Ovary (tissue), 9 donors: Measurements from ENCODE around the gene FNBP1L. TPM values are rescaled to one million over a fixed set of nuclear protein-coding genes. Genes with fewer than 3 reads are reported as not detected.

Source experiments
- DNase-seq, 5 donors: peaks; one replicate each; pipeline ENCODE4 v3.0.0-alpha.2; 2019 to 2020
- H3K27ac ChIP-seq, 2 donors: fragments of 200-600 bp; one replicate each; pipeline versions ENCODE4 v1.5.1 to v1.8.0; 2019 to 2022
- H3K27me3 ChIP-seq: fragments of 200-600 bp; one replicate; pipeline ENCODE4 v1.8.0; 2022
- H3K36me3 ChIP-seq: fragments of 200-600 bp; sonication (generic); one replicate; pipeline ENCODE4 v1.5.1; 2019
- H3K4me1 ChIP-seq: one replicate; pipeline ENCODE4 v1.8.1; 2013; ENCODE audit warnings: mild to moderate bottlenecking, moderate library complexity; ENCODE audit not compliant: insufficient read depth
- H3K4me3 ChIP-seq: fragments of 200-600 bp; sonication (generic); one replicate; pipeline ENCODE4 v1.5.1; 2017
- H3K9me3 ChIP-seq, 2 donors: fragments of 200-600 bp in 1 of 2; sonication (generic) in 1 of 2; one replicate each; pipeline versions ENCODE4 v1.5.1 to v1.8.1; 2013 to 2019; ENCODE audit warnings: mild to moderate bottlenecking in 1 of 2, moderate library complexity in 1 of 2
- EP300 ChIP-seq: sonication (generic); formaldehyde crosslinking; IDR thresholded peaks from one replicate; pipeline ENCODE4 v1.6.1; 2017; ENCODE audit warnings: antibody characterized with exemption
- POLR2A ChIP-seq: fragments of 450-650 bp; IDR thresholded peaks from one replicate; pipeline ENCODE4 v1.6.1; 2017; ENCODE audit warnings: antibody characterized with exemption, mild to moderate bottlenecking, moderate library complexity
- WGBS, 3 donors: extraction: QIAGEN DNeasy Blood & Tissue Kit in 1 of 3; methylation state at CpG; one replicate each; pipeline versions ENCODE4 v1.1.5 to v1.1.7; 2013 to 2017; 5-methylcytosine and 5-hydroxymethylcytosine counted together
- intact Hi-C, 4 donors: fragments of 100-400 bp; cut with DNase I; formaldehyde crosslinking; loops; one replicate each; pipeline versions ENCODE4 v1.11.0 to v1.15.1; 2022 to 2023
- polyA plus RNA-seq, 2 donors: library from polyadenylated mRNA; stranded (reverse); fragments of 200-250 nt in 1 of 2; fragments of 350-450 nt in 1 of 2; fragmentation: Illumina TruSeq in 1 of 2; extraction: RNeasy Lipid Tissue Mini Kit (QIAGEN cat#74804) in 1 of 2; gene quantifications; one replicate each; pipeline ENCODE4 v1.2.3, GENCODE V29; 2013 to 2014
- total RNA-seq, 7 donors: library from RNA; depleted of rRNA in 2 of 7; stranded (reverse); fragments of >200 nt in 2 of 7; fragmentation: NEBNext Ultra II Directional in 3 of 7; extraction: Animal tissue kit (Norgen Biotek cat#: 25700) in 3 of 7; gene quantifications; one replicate each; pipeline versions ENCODE4 v1.1.0 to v1.2.4, GENCODE V29; 2016 to 2023
- TF ChIP-seq, protein P1 (sequence below), 3 donors: fragments of 450-650 bp in 2 of 3; fragments of 200-600 bp in 1 of 3; IDR thresholded peaks; one replicate each; pipeline versions ENCODE4 v1.5.1 to v1.8.0; 2016 to 2022; ENCODE audit warnings: antibody characterized with exemption in 3 of 3, mild to moderate bottlenecking in 1 of 3
- donor health status: DM: no; HTN: no; CAD: no; lungs with moderate emphysema.
- donor health status: DM: no; HTN: no; CAD: no.
- donor health status: Bipolar disorder and iron deficiency.
- donor health status: DM: yes; HTN: yes; CAD: no.
- donor health status: DM: no; HTN: no; CAD: no.
- donor health status: DM: yes; HTN: yes; CAD: no.

The FNBP1L gene
- total and polyA plus RNA-seq, 9 donors: 11.9 to 27.6 (median 18.4) TPM

GRCh38 chr1:93483200-93483599 lies 35.3 kb downstream of the FNBP1L start:
- H3K4me1 ChIP-seq: no peaks in the 10 kb centered on the region
- no peaks in the 10 kb centered on the region for H3K9me3 ChIP-seq
- H3K4me3 ChIP-seq: no peak overlapping the region
- no peaks in the 10 kb centered on the region for H3K36me3 ChIP-seq
- no peak for TF ChIP-seq POLR2A
- no peak for TF ChIP-seq EP300
- no peak overlapping the region for H3K27ac ChIP-seq
- DNase-seq: no peak
- intact Hi-C loops: no loop called here
- H3K27me3 ChIP-seq: no peaks in the 10 kb centered on the region
- WGBS, 3 donors: 80 to 89% (median 84%) methylated on average over 3 of the region's 3 CpGs

- H3K9me3 ChIP-seq: no peaks in the 10 kb centered on the region
- no peak overlapping the region for H3K27ac ChIP-seq
- no peaks in the 10 kb centered on the region for H3K4me1 ChIP-seq
- intact Hi-C loops: no loop called here
- H3K4me3 ChIP-seq: no peak overlapping the region
- no peaks in the 10 kb centered on the region for H3K36me3 ChIP-seq
- no peak for TF ChIP-seq POLR2A
- TF ChIP-seq EP300: no peak
- TF ChIP-seq, protein P1, sequence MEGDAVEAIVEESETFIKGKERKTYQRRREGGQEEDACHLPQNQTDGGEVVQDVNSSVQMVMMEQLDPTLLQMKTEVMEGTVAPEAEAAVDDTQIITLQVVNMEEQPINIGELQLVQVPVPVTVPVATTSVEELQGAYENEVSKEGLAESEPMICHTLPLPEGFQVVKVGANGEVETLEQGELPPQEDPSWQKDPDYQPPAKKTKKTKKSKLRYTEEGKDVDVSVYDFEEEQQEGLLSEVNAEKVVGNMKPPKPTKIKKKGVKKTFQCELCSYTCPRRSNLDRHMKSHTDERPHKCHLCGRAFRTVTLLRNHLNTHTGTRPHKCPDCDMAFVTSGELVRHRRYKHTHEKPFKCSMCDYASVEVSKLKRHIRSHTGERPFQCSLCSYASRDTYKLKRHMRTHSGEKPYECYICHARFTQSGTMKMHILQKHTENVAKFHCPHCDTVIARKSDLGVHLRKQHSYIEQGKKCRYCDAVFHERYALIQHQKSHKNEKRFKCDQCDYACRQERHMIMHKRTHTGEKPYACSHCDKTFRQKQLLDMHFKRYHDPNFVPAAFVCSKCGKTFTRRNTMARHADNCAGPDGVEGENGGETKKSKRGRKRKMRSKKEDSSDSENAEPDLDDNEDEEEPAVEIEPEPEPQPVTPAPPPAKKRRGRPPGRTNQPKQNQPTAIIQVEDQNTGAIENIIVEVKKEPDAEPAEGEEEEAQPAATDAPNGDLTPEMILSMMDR (IDR thresholded peaks at IDR 0.05): no peak
- DNase-seq: no peak
- H3K27me3 ChIP-seq: no peaks in the 10 kb centered on the region
These were observed 35.7 kb downstream of the FNBP1L start for GRCh38 chr1:93483606-93484005.

- H3K27me3 ChIP-seq: no peaks in the 10 kb centered on the region
- intact Hi-C loops: no loop called here
- H3K4me1 ChIP-seq: no peaks in the 10 kb centered on the region
- no peaks in the 10 kb centered on the region for H3K36me3 ChIP-seq
- WGBS, 3 donors: 93 to 97% (median 95%) methylated on average over 2 of the region's 2 CpGs
- no peak overlapping the region for H3K27ac ChIP-seq
- TF ChIP-seq POLR2A (no peak), EP300 (no peak)
- TF ChIP-seq, protein P1 (IDR thresholded peaks at IDR 0.05): no peak
- no peaks in the 10 kb centered on the region for H3K9me3 ChIP-seq
- DNase-seq: no peak
- no peak overlapping the region for H3K4me3 ChIP-seq
These were observed 40.3 kb downstream of the FNBP1L start for GRCh38 chr1:93488207-93488606.

GRCh38 chr1:93489756-93490155 lies 41.8 kb downstream of the FNBP1L start:
- no peak overlapping the region for H3K27ac ChIP-seq
- TF ChIP-seq, protein P1 (IDR thresholded peaks at IDR 0.05): no peak
- no peak for TF ChIP-seq EP300
- no peak for TF ChIP-seq POLR2A
- intact Hi-C loops: no loop called here

DNA sequence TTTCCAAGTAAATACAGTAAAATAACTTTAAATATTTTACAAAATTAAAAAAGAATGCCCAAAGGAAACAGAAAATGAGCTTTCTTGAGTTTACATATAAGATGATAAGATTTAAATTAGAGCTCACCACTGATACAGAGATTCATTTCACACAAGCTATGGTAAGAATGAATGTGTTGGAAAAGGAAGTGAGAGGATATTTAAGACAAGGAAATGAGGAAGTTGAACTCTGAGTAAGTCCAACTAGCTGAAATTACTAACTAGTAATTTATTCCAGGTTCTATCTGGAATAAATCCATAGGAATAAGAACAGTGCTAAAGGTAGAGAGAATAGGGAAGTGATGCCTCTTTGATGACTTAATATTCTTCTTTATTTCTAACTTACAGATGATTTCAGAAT lies 42.4 kb downstream of the FNBP1L start:
- Histone ChIP-seq H3K9me3 (no peaks in the 10 kb centered on the region), H3K4me1 (no peaks in the 10 kb centered on the region), H3K4me3 (no peak overlapping the region), H3K36me3 (no peaks in the 10 kb centered on the region), H3K27ac (no peak overlapping the region), H3K27me3 (no peaks in the 10 kb centered on the region)
- TF ChIP-seq POLR2A: no peak
- TF ChIP-seq, protein P1 (IDR thresholded peaks at IDR 0.05): no peak
- TF ChIP-seq EP300: no peak
- intact Hi-C loops: no loop called here
- DNase-seq: no peak

More at GRCh38 chr1:93489756-93490155, 41.8 kb downstream of the FNBP1L start:
- Histone ChIP-seq H3K9me3 (no peaks in the 10 kb centered on the region), H3K27me3 (no peaks in the 10 kb centered on the region), H3K4me3 (no peak overlapping the region), H3K4me1 (no peaks in the 10 kb centered on the region), H3K36me3 (no peaks in the 10 kb centered on the region)
- no peak for DNase-seq
